Measurements from ENCODE around the gene SBK2. TPM values are rescaled to one million over a fixed set of nuclear protein-coding genes. Genes with fewer than 3 reads are reported as not detected.

The SBK2 gene
- polyA plus RNA-seq, 1 donor from 2014 or later: not detected

DNA sequence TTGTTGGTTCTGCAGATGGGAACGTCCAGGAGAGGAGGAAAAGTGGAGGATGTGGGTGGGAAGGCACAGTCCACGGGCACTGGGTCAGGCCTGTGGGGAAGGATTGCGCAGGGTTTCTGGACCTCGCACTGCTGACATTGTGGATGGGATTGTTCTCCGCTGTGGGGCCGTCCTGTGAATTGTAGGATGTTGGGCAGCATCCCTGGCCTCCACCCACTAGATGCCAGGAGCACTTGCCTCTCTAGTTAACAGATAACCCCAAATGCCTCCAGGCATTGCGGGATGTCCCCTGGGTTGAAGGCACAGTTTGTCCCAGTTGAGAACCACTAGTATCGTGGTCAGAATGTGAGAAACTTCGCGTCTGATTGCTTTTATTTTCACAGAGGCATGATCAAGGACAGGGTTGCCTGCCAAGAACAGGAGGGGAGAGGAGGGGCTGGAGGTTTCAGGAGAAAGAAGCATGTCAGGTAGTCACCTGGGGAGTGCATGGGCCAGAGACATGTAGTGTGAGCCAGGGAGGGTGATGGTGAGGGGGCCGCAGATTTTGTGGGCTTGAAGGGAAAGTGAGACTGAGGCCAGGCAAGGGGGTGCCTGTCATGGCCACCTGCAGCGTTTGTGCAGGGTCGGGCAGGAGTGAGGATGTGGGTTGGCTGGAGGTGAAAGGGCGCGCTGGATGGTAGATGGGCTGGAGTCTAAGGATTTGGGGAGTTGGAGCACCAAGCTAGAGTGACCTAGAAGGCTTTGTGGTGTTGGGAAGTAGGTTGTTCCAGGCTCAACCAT is 57.3 kb downstream of the SBK2 start:
- H3F3A ChIP-seq (ENCODE audit: insufficient read depth, low read length, poor library complexity, severe bottlenecking): no peaks in the 10 kb centered on the region
- H3K27ac ChIP-seq (ENCODE audit: low read length): no peak overlapping the region
- H4K20me1 ChIP-seq (ENCODE audit: insufficient read depth): no peaks in the 10 kb centered on the region
- TF ChIP-seq RAD21 (conservative IDR thresholded peaks at IDR 0.05) (no peak), POLR2AphosphoS5 (IDR thresholded peaks at IDR 0.05) (no peak), EZH2 (IDR thresholded peaks at IDR 0.05; ENCODE audit: borderline replicate concordance, insufficient read depth, low read length, poor library complexity, severe bottlenecking) (no peak), TAF1 (IDR thresholded peaks at IDR 0.05; ENCODE audit: low read depth) (no peak), EP300 (conservative IDR thresholded peaks at IDR 0.05; ENCODE audit: poor library complexity, severe bottlenecking) (no peak), CTCF (IDR thresholded peaks at IDR 0.05; ENCODE audit: poor library complexity, severe bottlenecking) (no peak), SMC3 (conservative IDR thresholded peaks at IDR 0.05; ENCODE audit: poor library complexity) (no peak), MXI1 (conservative IDR thresholded peaks at IDR 0.05; ENCODE audit: poor library complexity, severe bottlenecking) (no peak)
- TF ChIP-seq, protein P1, sequence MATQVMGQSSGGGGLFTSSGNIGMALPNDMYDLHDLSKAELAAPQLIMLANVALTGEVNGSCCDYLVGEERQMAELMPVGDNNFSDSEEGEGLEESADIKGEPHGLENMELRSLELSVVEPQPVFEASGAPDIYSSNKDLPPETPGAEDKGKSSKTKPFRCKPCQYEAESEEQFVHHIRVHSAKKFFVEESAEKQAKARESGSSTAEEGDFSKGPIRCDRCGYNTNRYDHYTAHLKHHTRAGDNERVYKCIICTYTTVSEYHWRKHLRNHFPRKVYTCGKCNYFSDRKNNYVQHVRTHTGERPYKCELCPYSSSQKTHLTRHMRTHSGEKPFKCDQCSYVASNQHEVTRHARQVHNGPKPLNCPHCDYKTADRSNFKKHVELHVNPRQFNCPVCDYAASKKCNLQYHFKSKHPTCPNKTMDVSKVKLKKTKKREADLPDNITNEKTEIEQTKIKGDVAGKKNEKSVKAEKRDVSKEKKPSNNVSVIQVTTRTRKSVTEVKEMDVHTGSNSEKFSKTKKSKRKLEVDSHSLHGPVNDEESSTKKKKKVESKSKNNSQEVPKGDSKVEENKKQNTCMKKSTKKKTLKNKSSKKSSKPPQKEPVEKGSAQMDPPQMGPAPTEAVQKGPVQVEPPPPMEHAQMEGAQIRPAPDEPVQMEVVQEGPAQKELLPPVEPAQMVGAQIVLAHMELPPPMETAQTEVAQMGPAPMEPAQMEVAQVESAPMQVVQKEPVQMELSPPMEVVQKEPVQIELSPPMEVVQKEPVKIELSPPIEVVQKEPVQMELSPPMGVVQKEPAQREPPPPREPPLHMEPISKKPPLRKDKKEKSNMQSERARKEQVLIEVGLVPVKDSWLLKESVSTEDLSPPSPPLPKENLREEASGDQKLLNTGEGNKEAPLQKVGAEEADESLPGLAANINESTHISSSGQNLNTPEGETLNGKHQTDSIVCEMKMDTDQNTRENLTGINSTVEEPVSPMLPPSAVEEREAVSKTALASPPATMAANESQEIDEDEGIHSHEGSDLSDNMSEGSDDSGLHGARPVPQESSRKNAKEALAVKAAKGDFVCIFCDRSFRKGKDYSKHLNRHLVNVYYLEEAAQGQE (IDR thresholded peaks at IDR 0.05; ENCODE audit: borderline replicate concordance): no peak
- H3K36me3 ChIP-seq (ENCODE audit: insufficient read depth, low read length): no peaks in the 10 kb centered on the region
- H3K4me2 ChIP-seq (ENCODE audit: low read length): no peak overlapping the region
- no peak overlapping the region for H3K9ac ChIP-seq (ENCODE audit: low read length)
- H3K9me3 ChIP-seq (ENCODE audit: low read length): no peaks in the 10 kb centered on the region
- no peaks in the 10 kb centered on the region for H3K27me3 ChIP-seq (ENCODE audit: insufficient read depth, low read depth, low read length)
- H3K9me2 ChIP-seq (ENCODE audit: insufficient read depth, low read length): no peaks in the 10 kb centered on the region
- peaks cover 11% of the 10 kb centered on the region for H3K79me2 ChIP-seq (replicated peaks; ENCODE audit: insufficient read depth, low read length)
- H3K4me3 ChIP-seq (ENCODE audit: low read length): no peak overlapping the region
- no peak overlapping the region for H2AFZ ChIP-seq (ENCODE audit: low read depth, low read length)

DNA sequence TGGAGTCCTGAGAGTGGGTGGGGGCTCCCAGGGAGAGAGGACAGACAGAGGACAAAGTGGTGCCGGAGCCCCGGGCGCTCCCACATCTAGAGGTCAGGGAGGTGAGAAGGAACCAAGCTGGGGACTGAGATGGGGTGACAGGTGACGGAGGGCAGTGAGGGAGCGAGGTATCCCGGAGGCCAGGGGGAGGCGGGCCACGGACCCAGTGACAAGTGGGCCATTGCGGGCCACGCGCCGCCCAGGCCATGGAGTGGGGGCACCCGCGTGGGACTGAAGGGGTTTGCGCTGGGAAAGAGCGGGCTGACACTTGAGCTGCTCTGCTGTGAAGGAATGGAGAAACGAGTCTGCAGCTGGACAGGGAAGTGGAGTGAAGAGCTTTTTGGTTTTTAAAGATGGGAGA is 57.9 kb downstream of the SBK2 start:
- TF ChIP-seq, protein P1 (IDR thresholded peaks at IDR 0.05; ENCODE audit: borderline replicate concordance): no peak
- TF ChIP-seq EZH2 (IDR thresholded peaks at IDR 0.05; ENCODE audit: borderline replicate concordance, insufficient read depth, low read length, poor library complexity, severe bottlenecking) (no peak), MXI1 (conservative IDR thresholded peaks at IDR 0.05; ENCODE audit: poor library complexity, severe bottlenecking) (no peak), TAF1 (IDR thresholded peaks at IDR 0.05; ENCODE audit: low read depth) (no peak), RAD21 (conservative IDR thresholded peaks at IDR 0.05) (no peak), CTCF (IDR thresholded peaks at IDR 0.05; ENCODE audit: poor library complexity, severe bottlenecking) (no peak)
- Histone ChIP-seq H3K36me3 (ENCODE audit: insufficient read depth, low read length) (no peaks in the 10 kb centered on the region), H3F3A (ENCODE audit: insufficient read depth, low read length, poor library complexity, severe bottlenecking) (no peaks in the 10 kb centered on the region), H3K27me3 (ENCODE audit: insufficient read depth, low read depth, low read length) (no peaks in the 10 kb centered on the region), H3K9me3 (ENCODE audit: low read length) (no peaks in the 10 kb centered on the region), H3K4me2 (ENCODE audit: low read length) (no peak overlapping the region), H3K4me3 (ENCODE audit: low read length) (no peak overlapping the region), H3K9ac (ENCODE audit: low read length) (no peak overlapping the region), H2AFZ (ENCODE audit: low read depth, low read length) (no peak overlapping the region), H4K20me1 (ENCODE audit: insufficient read depth) (no peaks in the 10 kb centered on the region), H3K9me2 (ENCODE audit: insufficient read depth, low read length) (no peaks in the 10 kb centered on the region), H3K79me2 (replicated peaks; ENCODE audit: insufficient read depth, low read length) (peaks cover 8% of the 10 kb centered on the region), H3K27ac (ENCODE audit: low read length) (no peak overlapping the region)
